Neural progenitor cell (in vitro differentiated cells): Measurements from ENCODE around the gene RBM33.

Source experiments
- EZH2 ChIP-seq: fragments of 200-600 bp; sonication (generic); IDR thresholded peaks from 2 replicates; pipeline ENCODE4 v1.6.1; 2017; ENCODE audit warnings: antibody characterized with exemption, mild to moderate bottlenecking, moderate library complexity
- EZH2phosphoT487 ChIP-seq: fragments of 200-600 bp; sonication (generic); IDR thresholded peaks from 2 replicates; pipeline ENCODE4 v1.6.1; 2017; ENCODE audit warnings: antibody characterized with exemption
- TF ChIP-seq, protein P1 (sequence below): fragments of 200-600 bp; sonication (generic); IDR thresholded peaks from 2 replicates; pipeline ENCODE4 v1.5.1; 2017; ENCODE audit warnings: antibody characterized with exemption, mild to moderate bottlenecking

DNA sequence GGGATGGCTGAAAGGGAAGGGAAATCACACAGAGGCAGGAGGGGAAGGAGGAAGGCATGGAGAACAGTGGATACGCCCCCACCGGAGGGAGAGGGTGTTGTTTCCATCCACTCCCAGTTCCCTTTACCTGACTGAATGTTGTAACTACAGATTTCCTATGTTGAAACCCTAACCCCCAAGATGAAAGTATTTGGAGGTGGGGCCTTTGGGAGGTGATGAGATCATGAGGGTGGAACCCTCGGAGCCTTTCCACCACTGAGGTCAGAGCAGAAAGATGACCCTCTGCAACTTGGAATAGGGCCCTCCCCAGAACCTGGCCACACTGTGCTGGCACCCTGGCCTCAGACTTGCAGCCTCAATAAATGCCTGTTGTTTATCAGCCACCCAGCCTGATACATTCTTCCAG, 49.5 kb upstream of the RBM33 start:
- TF ChIP-seq, protein P1, sequence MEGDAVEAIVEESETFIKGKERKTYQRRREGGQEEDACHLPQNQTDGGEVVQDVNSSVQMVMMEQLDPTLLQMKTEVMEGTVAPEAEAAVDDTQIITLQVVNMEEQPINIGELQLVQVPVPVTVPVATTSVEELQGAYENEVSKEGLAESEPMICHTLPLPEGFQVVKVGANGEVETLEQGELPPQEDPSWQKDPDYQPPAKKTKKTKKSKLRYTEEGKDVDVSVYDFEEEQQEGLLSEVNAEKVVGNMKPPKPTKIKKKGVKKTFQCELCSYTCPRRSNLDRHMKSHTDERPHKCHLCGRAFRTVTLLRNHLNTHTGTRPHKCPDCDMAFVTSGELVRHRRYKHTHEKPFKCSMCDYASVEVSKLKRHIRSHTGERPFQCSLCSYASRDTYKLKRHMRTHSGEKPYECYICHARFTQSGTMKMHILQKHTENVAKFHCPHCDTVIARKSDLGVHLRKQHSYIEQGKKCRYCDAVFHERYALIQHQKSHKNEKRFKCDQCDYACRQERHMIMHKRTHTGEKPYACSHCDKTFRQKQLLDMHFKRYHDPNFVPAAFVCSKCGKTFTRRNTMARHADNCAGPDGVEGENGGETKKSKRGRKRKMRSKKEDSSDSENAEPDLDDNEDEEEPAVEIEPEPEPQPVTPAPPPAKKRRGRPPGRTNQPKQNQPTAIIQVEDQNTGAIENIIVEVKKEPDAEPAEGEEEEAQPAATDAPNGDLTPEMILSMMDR, result no peak
- TF ChIP-seq EZH2phosphoT487 (no peak), EZH2 (no peak)
